WTC11 (cell line): ENCODE measurements around the gene ARMH1. TPM values are rescaled to one million over a fixed set of nuclear protein-coding genes. Genes with fewer than 3 reads are reported as not detected.
A peak's percentile ranks its signal among the peaks of the same experiment; 100 is the strongest.

Experiments
- ATAC-seq: fragments of 200-7000 bp; cut with Tn5 transposase; 2 replicates; pipeline ENCODE4 v1.10.0; 2021; ENCODE audit warnings: mild to moderate bottlenecking, moderate library complexity
- CTCF ChIA-PET: fragments of 300-600 bp; sonication (Branson Sonifier 250); formaldehyde crosslinking; loops from one replicate; lab custom pipeline; 2021; ENCODE audit warnings: antibody characterized with exemption; lab: Charles Lee
- POLR2A ChIA-PET: fragments of 350-600 bp; sonication (Branson Sonifier 250); formaldehyde crosslinking; loops from one replicate; lab custom pipeline; 2021; ENCODE audit warnings: antibody characterized with exemption; lab: Charles Lee
- DNase-seq: peaks from one replicate; pipeline ENCODE4 v3.0.0; 2021; ENCODE audit warnings: low spot score
- H3K27ac Mint-ChIP-seq: 2 replicates; pipeline ENCODE4 v1.8.0; 2021; ENCODE audit warnings: mixed read lengths
- H3K27me3 Mint-ChIP-seq: 2 replicates; pipeline ENCODE4 v1.8.0; 2021; ENCODE audit warnings: low read depth, mild to moderate bottlenecking, moderate library complexity, mixed read lengths
- H3K36me3 Mint-ChIP-seq: 2 replicates; pipeline ENCODE4 v1.8.0; 2021; ENCODE audit warnings: mixed read lengths
- H3K4me1 Mint-ChIP-seq: 2 replicates; pipeline ENCODE4 v1.8.0; 2022; ENCODE audit warnings: mixed read lengths
- H3K4me3 Mint-ChIP-seq: 2 replicates; pipeline ENCODE4 v1.8.0; 2021; ENCODE audit warnings: mild to moderate bottlenecking, moderate library complexity, mixed read lengths
- H3K9me3 Mint-ChIP-seq: 2 replicates; pipeline ENCODE4 v1.8.0; 2021; ENCODE audit warnings: mixed read lengths
- ATF3 ChIP-seq: sonication (generic); formaldehyde crosslinking; conservative IDR thresholded peaks from 2 replicates; pipeline ENCODE4 v1.8.1; 2022; ENCODE audit warnings: mild to moderate bottlenecking, missing genetic modification reagents
- E2F5 ChIP-seq: sonication (generic); formaldehyde crosslinking; IDR thresholded peaks from 2 replicates; pipeline ENCODE4 v1.8.1; 2022; ENCODE audit warnings: mild to moderate bottlenecking, moderate library complexity, missing genetic modification reagents
- EMX1 ChIP-seq: fragments of 250-450 bp; sonication (Bioruptor Pico); IDR thresholded peaks from 2 replicates; pipeline ENCODE4 v1.8.0; 2021; ENCODE audit warnings: mild to moderate bottlenecking
- ETV6 ChIP-seq: sonication (generic); formaldehyde crosslinking; IDR thresholded peaks from 2 replicates; pipeline ENCODE4 v1.8.1; 2022; ENCODE audit warnings: mild to moderate bottlenecking, missing genetic modification reagents
- FOXP1 ChIP-seq: sonication (generic); formaldehyde crosslinking; IDR thresholded peaks from 2 replicates; pipeline ENCODE4 v1.8.0; 2022; ENCODE audit warnings: missing genetic modification reagents, mild to moderate bottlenecking, moderate library complexity, borderline replicate concordance
- GTF2I ChIP-seq: fragments of 250-450 bp; sonication (Bioruptor Pico); conservative IDR thresholded peaks from 2 replicates; pipeline ENCODE4 v1.4.0; 2021; ENCODE audit warnings: mild to moderate bottlenecking
- HMGXB4 ChIP-seq: sonication (generic); formaldehyde crosslinking; IDR thresholded peaks from 2 replicates; pipeline ENCODE4 v1.8.1; 2023; ENCODE audit warnings: mild to moderate bottlenecking, moderate library complexity, missing genetic modification reagents
- MLX ChIP-seq: sonication (generic); formaldehyde crosslinking; IDR thresholded peaks from 2 replicates; pipeline ENCODE4 v1.8.1; 2023; ENCODE audit warnings: mild to moderate bottlenecking, missing genetic modification reagents, moderate library complexity
- MXD4 ChIP-seq: fragments of 250-450 bp; sonication (Bioruptor Pico); IDR thresholded peaks from 2 replicates; pipeline ENCODE4 v1.8.0; 2021; ENCODE audit warnings: mild to moderate bottlenecking, moderate library complexity, borderline replicate concordance
- NFYB ChIP-seq: sonication (generic); formaldehyde crosslinking; conservative IDR thresholded peaks from 2 replicates; pipeline ENCODE4 v1.8.0; 2022; ENCODE audit warnings: low read depth, missing genetic modification reagents
- OVOL2 ChIP-seq: fragments of 250-450 bp; sonication (Bioruptor Pico); IDR thresholded peaks from 2 replicates; pipeline ENCODE4 v1.9.0; 2021; ENCODE audit warnings: mild to moderate bottlenecking, borderline replicate concordance
- PRRX2 ChIP-seq: fragments of 250-450 bp; sonication (Bioruptor Pico); IDR thresholded peaks from 2 replicates; pipeline ENCODE4 v1.8.0; 2021; ENCODE audit warnings: mild to moderate bottlenecking
- RELA ChIP-seq: sonication (generic); formaldehyde crosslinking; IDR thresholded peaks from 2 replicates; pipeline ENCODE4 v1.8.1; 2022; ENCODE audit warnings: missing genetic modification reagents, mild to moderate bottlenecking, borderline replicate concordance
- SP1 ChIP-seq: sonication (generic); formaldehyde crosslinking; conservative IDR thresholded peaks from 2 replicates; pipeline ENCODE4 v1.8.1; 2022; ENCODE audit warnings: missing genetic modification reagents
- TEAD1 ChIP-seq: sonication (generic); formaldehyde crosslinking; IDR thresholded peaks from 2 replicates; pipeline ENCODE4 v1.8.0; 2022; ENCODE audit warnings: mild to moderate bottlenecking, missing genetic modification reagents
- TEAD4 ChIP-seq: sonication (generic); formaldehyde crosslinking; IDR thresholded peaks from 2 replicates; pipeline ENCODE4 v1.8.0; 2022; ENCODE audit warnings: mild to moderate bottlenecking, missing genetic modification reagents
- ZBTB21 ChIP-seq: sonication (generic); formaldehyde crosslinking; IDR thresholded peaks from 2 replicates; pipeline ENCODE4 v1.8.1; 2023; ENCODE audit warnings: mild to moderate bottlenecking, missing genetic modification reagents, borderline replicate concordance
- ZNF121 ChIP-seq: sonication (generic); formaldehyde crosslinking; IDR thresholded peaks from 2 replicates; pipeline ENCODE4 v1.8.0; 2023; ENCODE audit warnings: missing genetic modification reagents
- ZNF532 ChIP-seq: fragments of 250-450 bp; sonication (Bioruptor Pico); IDR thresholded peaks from 2 replicates; pipeline ENCODE4 v1.9.0; 2021; ENCODE audit warnings: mild to moderate bottlenecking, borderline replicate concordance
- total RNA-seq: library from RNA; stranded (reverse); gene quantifications from 3 replicates; pipeline ENCODE4 v1.2.3, GENCODE V29; 2021

ARMH1 gene
- total RNA-seq, 1 experiment from 2014 or later: 0.74 TPM

- H3K36me3 Mint-ChIP-seq: peaks cover 60% of the 10 kb centered on the region
- H3K27me3 Mint-ChIP-seq: no peaks in the 10 kb centered on the region
Observed at GRCh38 chr1:44747878-44748277, 73.4 kb downstream of the ARMH1 start.

More at GRCh38 chr1:44747878-44748277, 73.4 kb downstream of the ARMH1 start:
- ATAC-seq: peak; percentile 67
- CTCF ChIA-PET: interaction anchor here (0.9 to 1.4 kb wide), 3 partner anchors 17 to 37 kb away, joined by 3 read pairs; partner anchors contain the start of gene RNU5D-1
- TF ChIP-seq SP1 (CRISPR knock-in tag) (no peak), ZNF532 (no peak), ZNF121 (CRISPR knock-in tag) (no peak), MLX (CRISPR knock-in tag) (no peak), HMGXB4 (CRISPR knock-in tag) (no peak), RELA (CRISPR knock-in tag) (no peak), ATF3 (CRISPR knock-in tag) (no peak), ZBTB21 (CRISPR knock-in tag) (no peak), PRRX2 (no peak), TEAD1 (CRISPR knock-in tag) (no peak), FOXP1 (CRISPR knock-in tag) (no peak), E2F5 (CRISPR knock-in tag) (no peak), TEAD4 (CRISPR knock-in tag) (no peak), NFYB (CRISPR knock-in tag) (no peak), OVOL2 (CRISPR knock-in tag) (no peak), MXD4 (CRISPR knock-in tag) (no peak), EMX1 (CRISPR knock-in tag) (no peak), GTF2I (no peak), ETV6 (CRISPR knock-in tag) (no peak)
- TF ChIP-seq, all 79 proteins: peak for 0
- H3K4me3 Mint-ChIP-seq: no peak overlapping the region
- DNase-seq: no peak
- no peaks in the 10 kb centered on the region for H3K4me1 Mint-ChIP-seq
- no peaks in the 10 kb centered on the region for H3K9me3 Mint-ChIP-seq
- POLR2A ChIA-PET: interaction anchor here (0.6 kb wide), 1 partner anchor 851 kb away, joined by 5 read pairs; no protein-coding TSS in a partner anchor
- H3K27ac Mint-ChIP-seq: no peak overlapping the region
